Retinal pigment epithelial cell (primary cell): ENCODE data around the gene LRTM2.

Experiments used
- DNase-seq: peaks from one replicate; pipeline ENCODE4 v3.0.0-alpha.2; 2010; ENCODE audit warnings: low read depth
- H3K4me3 ChIP-seq: 2 replicates; pipeline ENCODE4 v1.5.1; 2011; ENCODE audit warnings: mild to moderate bottlenecking, low read length, control low read depth, moderate library complexity
- CTCF ChIP-seq: conservative IDR thresholded peaks from 2 replicates; pipeline ENCODE4 v1.5.1; 2011; ENCODE audit warnings: low read depth, low read length, control low read depth, inconsistent platforms

LRTM2 gene

GRCh38 chr12:1838205-1838993, 18.0 kb downstream of the LRTM2 start:
- no peak for TF ChIP-seq CTCF
- DNase-seq, result no peak
- H3K4me3 ChIP-seq, result no peak overlapping the region

GRCh38 chr12:1838994-1839365, 18.6 kb downstream of the LRTM2 start:
- DNase-seq, result no peak
- H3K4me3 ChIP-seq, result no peak overlapping the region
- TF ChIP-seq CTCF, result no peak

GRCh38 chr12:1839464-1839863, 19.1 kb downstream of the LRTM2 start:
- TF ChIP-seq CTCF, result no peak
- no peak for DNase-seq
- H3K4me3 ChIP-seq, result no peak overlapping the region

- TF ChIP-seq CTCF, result no peak
- DNase-seq, result no peak
- no peak overlapping the region for H3K4me3 ChIP-seq
These were observed 19.9 kb downstream of the LRTM2 start for GRCh38 chr12:1839956-1840951.

- H3K4me3 ChIP-seq, result no peak overlapping the region
- DNase-seq, result no peak
- no peak for TF ChIP-seq CTCF
These were observed 20.6 kb downstream of the LRTM2 start for GRCh38 chr12:1840981-1841425.

- DNase-seq, result no peak
- no peak for TF ChIP-seq CTCF
- H3K4me3 ChIP-seq, result no peak overlapping the region
These were observed 21.3 kb downstream of the LRTM2 start for GRCh38 chr12:1841586-1842182.
